DND-41 (cell line): ENCODE measurements around the gene EFL1.

Experiments
- EZH2 ChIP-seq: IDR thresholded peaks from 3 replicates; pipeline ENCODE4 v1.6.1; 2012; ENCODE audit warnings: borderline replicate concordance, low read depth, mild to moderate bottlenecking, moderate library complexity, low read length, inconsistent platforms; ENCODE audit not compliant: severe bottlenecking
- TF ChIP-seq, protein P1 (sequence below): IDR thresholded peaks from 2 replicates; pipeline ENCODE4 v1.5.1; 2012; ENCODE audit warnings: borderline replicate concordance, low read length, moderate library complexity, mild to moderate bottlenecking; ENCODE audit not compliant: poor library complexity, severe bottlenecking; ENCODE audit errors: extremely low read depth

DNA sequence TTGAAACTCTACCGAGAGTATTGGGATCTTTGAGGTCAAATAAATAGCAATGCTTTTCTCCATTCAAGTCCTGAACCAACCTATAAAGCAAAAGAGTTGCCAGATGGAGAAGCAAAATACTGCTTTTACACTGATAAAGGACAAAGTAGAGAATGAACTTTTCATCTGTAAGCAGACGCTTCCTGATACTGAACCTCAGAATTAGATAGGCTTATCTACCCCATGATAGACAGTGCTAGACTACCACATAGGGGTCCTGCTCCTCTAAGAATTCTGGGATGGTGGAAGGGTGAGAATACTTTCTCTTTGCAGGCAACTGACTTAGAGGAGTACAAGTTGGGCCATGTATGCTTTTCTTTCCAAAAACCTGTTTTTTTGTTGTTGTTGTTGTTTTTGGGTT lies 9.6 kb upstream of the EFL1 start:
- TF ChIP-seq, protein P1, sequence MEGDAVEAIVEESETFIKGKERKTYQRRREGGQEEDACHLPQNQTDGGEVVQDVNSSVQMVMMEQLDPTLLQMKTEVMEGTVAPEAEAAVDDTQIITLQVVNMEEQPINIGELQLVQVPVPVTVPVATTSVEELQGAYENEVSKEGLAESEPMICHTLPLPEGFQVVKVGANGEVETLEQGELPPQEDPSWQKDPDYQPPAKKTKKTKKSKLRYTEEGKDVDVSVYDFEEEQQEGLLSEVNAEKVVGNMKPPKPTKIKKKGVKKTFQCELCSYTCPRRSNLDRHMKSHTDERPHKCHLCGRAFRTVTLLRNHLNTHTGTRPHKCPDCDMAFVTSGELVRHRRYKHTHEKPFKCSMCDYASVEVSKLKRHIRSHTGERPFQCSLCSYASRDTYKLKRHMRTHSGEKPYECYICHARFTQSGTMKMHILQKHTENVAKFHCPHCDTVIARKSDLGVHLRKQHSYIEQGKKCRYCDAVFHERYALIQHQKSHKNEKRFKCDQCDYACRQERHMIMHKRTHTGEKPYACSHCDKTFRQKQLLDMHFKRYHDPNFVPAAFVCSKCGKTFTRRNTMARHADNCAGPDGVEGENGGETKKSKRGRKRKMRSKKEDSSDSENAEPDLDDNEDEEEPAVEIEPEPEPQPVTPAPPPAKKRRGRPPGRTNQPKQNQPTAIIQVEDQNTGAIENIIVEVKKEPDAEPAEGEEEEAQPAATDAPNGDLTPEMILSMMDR: no peak
- TF ChIP-seq EZH2: no peak
